ENCODE results near the gene CUL1.

GRCh38 chr7:148688526-148688925, 10.2 kb upstream of the CUL1 start:
- no peak for TF ChIP-seq CTCF (conservative IDR thresholded peaks at IDR 0.05; ENCODE audit: low read length)
- no peak for TF ChIP-seq EZH2phosphoT487 (IDR thresholded peaks at IDR 0.05; ENCODE audit: borderline replicate concordance, low read depth, low read length)

Measured in OCI-LY7 (cell line).